ENCODE results near the gene PAX5.

PAX5 gene

DNA sequence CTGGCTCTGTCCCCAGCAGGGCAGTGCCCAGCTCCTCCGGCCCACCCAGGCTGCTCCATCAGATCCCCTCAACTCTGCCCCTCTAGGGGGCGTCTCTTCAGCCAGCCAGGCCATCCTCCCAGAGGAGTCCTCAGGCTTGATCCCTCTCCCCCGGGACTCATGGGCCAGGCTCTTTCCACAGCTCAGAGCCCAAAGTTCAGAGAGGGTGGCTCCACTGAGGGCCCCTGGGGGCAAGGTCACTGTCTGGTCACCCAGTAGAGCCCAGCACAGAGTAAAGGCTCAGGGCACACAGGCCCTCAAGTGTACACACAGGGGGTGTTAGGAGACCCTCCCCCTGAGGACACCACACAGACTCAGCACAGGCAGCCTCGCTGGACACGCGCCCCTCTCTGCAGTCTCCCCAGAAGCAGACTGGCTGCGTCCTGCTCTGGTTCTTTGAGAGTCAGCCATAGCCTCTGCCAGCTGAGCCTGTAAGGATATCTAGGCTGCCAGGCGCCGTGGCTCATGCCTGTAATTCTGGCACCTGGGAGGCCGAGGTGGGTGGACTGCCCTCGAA, 64.8 kb downstream of the PAX5 start:
- H3K27me3 ChIP-seq (ENCODE audit: control insufficient read depth, insufficient read depth, low read length), result no peaks in the 10 kb centered on the region
- H3K9ac ChIP-seq (ENCODE audit: low read length), result no peak overlapping the region
- no peak overlapping the region for H3K27ac ChIP-seq (ENCODE audit: low read depth, low read length)
- H3K4me3 ChIP-seq (ENCODE audit: low read length), result no peak overlapping the region
- H3K36me3 ChIP-seq (ENCODE audit: control insufficient read depth, insufficient read depth, low read length), result no peaks in the 10 kb centered on the region
- no peaks in the 10 kb centered on the region for H3K4me1 ChIP-seq (ENCODE audit: control insufficient read depth, insufficient read depth, low read length)

DNA sequence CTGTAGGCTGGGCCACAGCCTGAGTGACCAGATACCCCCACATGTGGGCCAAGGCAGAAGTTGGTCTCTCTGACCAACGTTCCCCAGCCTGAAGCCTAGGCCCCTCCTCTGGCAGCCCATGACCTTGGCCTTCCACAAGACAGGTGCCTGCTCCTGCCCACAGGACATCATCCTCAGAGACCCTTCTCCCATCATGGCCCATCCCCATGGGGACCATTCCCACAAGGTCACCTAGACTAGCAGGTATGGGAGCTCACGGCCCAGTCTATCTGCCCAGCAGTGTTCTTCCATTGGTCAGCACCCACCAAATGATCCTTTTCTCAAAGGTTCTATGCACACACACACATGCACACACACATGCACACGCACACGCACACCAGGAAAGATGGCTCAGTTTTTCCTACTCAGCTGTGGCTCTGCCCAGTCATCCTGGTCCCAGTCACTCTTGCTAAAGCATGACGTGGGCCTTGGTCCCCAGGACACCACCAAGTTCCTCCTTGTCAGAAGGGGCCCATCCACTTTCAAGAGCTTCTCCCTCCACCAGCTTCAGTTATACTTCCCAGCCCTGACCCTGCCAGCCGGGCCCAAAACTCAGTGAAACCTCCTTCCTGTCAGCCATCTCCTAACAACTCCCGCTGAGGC, 65.4 kb downstream of the PAX5 start:
- Histone ChIP-seq H3K4me1 (ENCODE audit: control insufficient read depth, insufficient read depth, low read length) (no peaks in the 10 kb centered on the region), H3K4me3 (ENCODE audit: low read length) (no peak overlapping the region), H3K36me3 (ENCODE audit: control insufficient read depth, insufficient read depth, low read length) (no peaks in the 10 kb centered on the region), H3K27ac (ENCODE audit: low read depth, low read length) (no peak overlapping the region), H3K9ac (ENCODE audit: low read length) (no peak overlapping the region), H3K27me3 (ENCODE audit: control insufficient read depth, insufficient read depth, low read length) (no peaks in the 10 kb centered on the region)

DNA sequence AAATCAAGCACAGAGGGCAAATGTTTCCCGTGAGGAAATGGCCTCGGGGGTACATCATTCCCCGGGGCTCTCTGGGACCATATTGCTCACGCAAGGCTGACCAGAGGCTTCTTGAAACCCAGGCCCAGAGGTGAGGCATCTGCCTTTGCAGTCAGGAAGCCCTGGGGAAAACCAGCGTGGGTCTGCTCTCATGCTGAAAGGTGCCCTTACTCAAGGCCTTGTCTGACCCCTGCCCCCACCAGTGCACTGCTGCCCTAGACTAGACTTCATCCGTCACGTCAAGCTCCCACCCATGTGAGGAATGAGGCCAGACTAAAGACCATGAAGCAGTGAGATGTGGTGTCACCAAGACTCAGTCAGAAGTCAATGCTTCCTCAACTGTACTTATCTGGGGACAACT, 66.1 kb downstream of the PAX5 start:
- Histone ChIP-seq H3K4me3 (ENCODE audit: low read length) (no peak overlapping the region), H3K27ac (ENCODE audit: low read depth, low read length) (no peak overlapping the region), H3K36me3 (ENCODE audit: control insufficient read depth, insufficient read depth, low read length) (no peaks in the 10 kb centered on the region), H3K4me1 (ENCODE audit: control insufficient read depth, insufficient read depth, low read length) (no peaks in the 10 kb centered on the region), H3K27me3 (ENCODE audit: control insufficient read depth, insufficient read depth, low read length) (no peaks in the 10 kb centered on the region), H3K9ac (ENCODE audit: low read length) (no peak overlapping the region)

- no peaks in the 10 kb centered on the region for H3K36me3 ChIP-seq (ENCODE audit: control insufficient read depth, insufficient read depth, low read length)
- H3K4me1 ChIP-seq (ENCODE audit: control insufficient read depth, insufficient read depth, low read length), result no peaks in the 10 kb centered on the region
- no peak overlapping the region for H3K27ac ChIP-seq (ENCODE audit: low read depth, low read length)
- no peaks in the 10 kb centered on the region for H3K27me3 ChIP-seq (ENCODE audit: control insufficient read depth, insufficient read depth, low read length)
- H3K9ac ChIP-seq (ENCODE audit: low read length), result no peak overlapping the region
- no peak overlapping the region for H3K4me3 ChIP-seq (ENCODE audit: low read length)
Measured at GRCh38 chr9:36966371-36967097, 67.5 kb downstream of the PAX5 start.

DNA sequence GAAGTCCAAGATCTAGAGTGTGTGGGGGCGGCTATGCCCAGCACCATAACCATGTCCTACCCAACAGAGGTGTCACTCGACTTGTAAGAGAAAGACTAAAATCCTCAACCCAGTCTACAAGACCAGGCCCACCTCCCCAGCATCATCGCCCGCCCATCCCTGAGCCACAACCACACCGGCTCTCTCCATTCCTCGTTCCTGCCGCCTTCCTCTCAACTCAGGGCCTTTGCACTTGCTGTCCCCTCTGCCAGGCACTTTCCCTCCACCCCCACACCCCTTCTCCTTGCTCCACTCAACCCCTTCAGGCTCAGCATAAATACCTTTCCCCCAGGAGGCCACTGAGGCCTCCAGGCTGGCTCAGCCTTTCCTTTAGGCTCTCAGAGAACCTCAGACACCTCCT, 69.3 kb downstream of the PAX5 start:
- Histone ChIP-seq H3K27me3 (ENCODE audit: control insufficient read depth, insufficient read depth, low read length) (no peaks in the 10 kb centered on the region), H3K4me3 (ENCODE audit: low read length) (no peak overlapping the region), H3K36me3 (ENCODE audit: control insufficient read depth, insufficient read depth, low read length) (no peaks in the 10 kb centered on the region), H3K9ac (ENCODE audit: low read length) (no peak overlapping the region), H3K27ac (ENCODE audit: low read depth, low read length) (no peak overlapping the region), H3K4me1 (ENCODE audit: control insufficient read depth, insufficient read depth, low read length) (no peaks in the 10 kb centered on the region)

GRCh38 chr9:36963346-36963745, 70.7 kb downstream of the PAX5 start:
- Histone ChIP-seq H3K36me3 (ENCODE audit: control insufficient read depth, insufficient read depth, low read length) (no peaks in the 10 kb centered on the region), H3K4me1 (ENCODE audit: control insufficient read depth, insufficient read depth, low read length) (no peaks in the 10 kb centered on the region), H3K27me3 (ENCODE audit: control insufficient read depth, insufficient read depth, low read length) (no peaks in the 10 kb centered on the region), H3K4me3 (ENCODE audit: low read length) (no peak overlapping the region), H3K9ac (ENCODE audit: low read length) (no peak overlapping the region), H3K27ac (ENCODE audit: low read depth, low read length) (no peak overlapping the region)

DNA sequence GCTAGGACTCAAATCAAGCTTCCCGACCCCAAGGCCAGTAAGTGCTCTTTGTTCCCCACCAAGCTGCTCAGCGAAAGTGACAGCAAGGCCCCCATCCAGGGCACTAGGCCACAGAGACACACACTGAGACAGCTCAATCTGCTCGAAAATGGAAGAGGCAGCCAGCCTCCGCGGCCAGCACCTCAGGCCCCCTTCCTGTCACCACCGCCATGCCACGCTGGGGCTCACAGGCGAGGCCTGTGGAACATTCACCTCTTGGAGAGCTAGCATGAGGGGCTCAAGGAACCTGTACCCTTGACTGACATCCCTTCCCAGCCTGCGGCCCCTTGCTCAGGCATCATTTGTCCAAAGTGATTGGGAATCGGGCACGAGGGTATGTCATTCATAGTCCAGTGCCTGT, 71.4 kb downstream of the PAX5 start:
- Histone ChIP-seq H3K4me1 (ENCODE audit: control insufficient read depth, insufficient read depth, low read length) (no peaks in the 10 kb centered on the region), H3K4me3 (ENCODE audit: low read length) (no peak overlapping the region), H3K27ac (ENCODE audit: low read depth, low read length) (no peak overlapping the region), H3K9ac (ENCODE audit: low read length) (no peak overlapping the region), H3K27me3 (ENCODE audit: control insufficient read depth, insufficient read depth, low read length) (no peaks in the 10 kb centered on the region), H3K36me3 (ENCODE audit: control insufficient read depth, insufficient read depth, low read length) (no peaks in the 10 kb centered on the region)

GRCh38 chr9:36961561-36962325, 72.3 kb downstream of the PAX5 start:
- H3K4me1 ChIP-seq (ENCODE audit: control insufficient read depth, insufficient read depth, low read length), result no peaks in the 10 kb centered on the region
- no peak overlapping the region for H3K27ac ChIP-seq (ENCODE audit: low read depth, low read length)
- H3K9ac ChIP-seq (ENCODE audit: low read length), result no peak overlapping the region
- no peaks in the 10 kb centered on the region for H3K36me3 ChIP-seq (ENCODE audit: control insufficient read depth, insufficient read depth, low read length)
- peak overlapping the region; percentile 35 for H3K4me3 ChIP-seq (ENCODE audit: low read length)
- no peaks in the 10 kb centered on the region for H3K27me3 ChIP-seq (ENCODE audit: control insufficient read depth, insufficient read depth, low read length)

- Histone ChIP-seq H3K27ac (ENCODE audit: low read depth, low read length) (no peak overlapping the region), H3K4me3 (ENCODE audit: low read length) (no peak overlapping the region), H3K27me3 (ENCODE audit: control insufficient read depth, insufficient read depth, low read length) (no peaks in the 10 kb centered on the region), H3K4me1 (ENCODE audit: control insufficient read depth, insufficient read depth, low read length) (no peaks in the 10 kb centered on the region), H3K36me3 (ENCODE audit: control insufficient read depth, insufficient read depth, low read length) (no peaks in the 10 kb centered on the region), H3K9ac (ENCODE audit: low read length) (no peak overlapping the region)
Measured at GRCh38 chr9:36961051-36961450, 73.0 kb downstream of the PAX5 start.

DNA sequence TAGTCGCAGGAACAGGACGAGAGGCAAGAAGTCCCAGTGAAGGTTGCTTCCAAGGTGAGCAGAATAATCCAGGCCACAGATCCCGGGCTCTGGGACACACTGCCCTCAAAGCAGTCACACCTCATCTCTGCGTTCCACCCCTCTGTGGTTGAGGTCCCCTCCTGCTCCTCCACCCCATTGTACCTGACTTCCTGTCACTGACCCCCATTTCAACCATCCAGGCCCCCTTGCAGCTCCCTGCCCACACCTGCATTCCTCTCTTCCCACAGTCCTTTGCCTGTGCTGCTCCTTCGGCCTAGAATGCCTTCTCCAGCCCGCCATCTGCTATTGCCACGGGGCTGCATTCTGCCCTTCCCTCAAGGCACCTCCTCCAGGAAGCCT, 73.5 kb downstream of the PAX5 start:
- Histone ChIP-seq H3K9ac (ENCODE audit: low read length) (no peak overlapping the region), H3K27ac (ENCODE audit: low read depth, low read length) (no peak overlapping the region), H3K36me3 (ENCODE audit: control insufficient read depth, insufficient read depth, low read length) (no peaks in the 10 kb centered on the region), H3K4me1 (ENCODE audit: control insufficient read depth, insufficient read depth, low read length) (no peaks in the 10 kb centered on the region), H3K27me3 (ENCODE audit: control insufficient read depth, insufficient read depth, low read length) (no peaks in the 10 kb centered on the region), H3K4me3 (ENCODE audit: low read length) (no peak overlapping the region)

DNA sequence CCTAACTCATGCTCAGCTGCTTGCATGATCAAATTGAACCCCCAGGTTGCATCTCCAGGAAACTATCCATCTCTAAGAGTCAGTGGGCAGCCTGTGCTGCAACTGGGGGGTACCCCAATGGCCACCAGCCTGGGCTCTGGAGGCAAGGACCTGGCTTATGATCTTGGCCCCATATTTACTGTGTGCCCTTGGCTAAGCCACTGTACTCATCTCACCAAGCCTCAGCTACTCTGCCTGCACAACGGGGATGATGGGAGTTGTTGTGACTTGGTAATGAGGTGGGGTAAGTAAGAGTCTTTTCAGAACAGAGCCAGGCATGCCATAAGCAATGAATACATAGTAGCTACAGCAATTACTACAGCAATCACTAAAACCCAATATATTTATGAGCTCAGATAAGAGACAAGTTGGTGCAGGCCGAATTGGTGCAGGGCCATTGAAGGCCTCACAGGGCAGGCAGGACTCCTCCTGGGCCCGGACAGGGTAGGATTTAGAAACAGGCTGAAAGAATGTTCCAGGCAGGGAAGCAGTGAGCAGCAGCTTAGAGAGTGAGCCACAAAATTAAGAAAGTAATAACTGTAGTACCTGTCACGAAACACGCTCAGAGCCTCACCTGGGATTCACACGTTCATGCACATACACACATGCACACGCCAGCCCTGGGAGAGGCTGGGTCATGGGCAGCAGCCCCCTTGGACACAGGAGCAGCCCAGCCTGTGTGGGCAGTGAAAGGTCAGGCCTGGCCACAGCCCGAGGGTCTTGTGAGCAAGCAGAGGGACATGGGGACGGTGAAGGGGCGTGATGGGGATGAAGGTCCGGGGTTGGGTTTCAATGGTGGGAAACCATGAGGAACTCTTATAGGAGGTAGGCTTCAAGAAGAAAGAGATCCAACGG, 74.1 kb downstream of the PAX5 start:
- Histone ChIP-seq H3K27me3 (ENCODE audit: control insufficient read depth, insufficient read depth, low read length) (no peaks in the 10 kb centered on the region), H3K4me1 (ENCODE audit: control insufficient read depth, insufficient read depth, low read length) (no peaks in the 10 kb centered on the region), H3K27ac (ENCODE audit: low read depth, low read length) (no peak overlapping the region), H3K36me3 (ENCODE audit: control insufficient read depth, insufficient read depth, low read length) (no peaks in the 10 kb centered on the region), H3K4me3 (ENCODE audit: low read length) (no peak overlapping the region), H3K9ac (ENCODE audit: low read length) (no peak overlapping the region)

- no peak overlapping the region for H3K4me3 ChIP-seq (ENCODE audit: low read length)
- H3K27ac ChIP-seq (ENCODE audit: low read depth, low read length), result no peak overlapping the region
- H3K36me3 ChIP-seq (ENCODE audit: control insufficient read depth, insufficient read depth, low read length), result no peaks in the 10 kb centered on the region
- H3K9ac ChIP-seq (ENCODE audit: low read length), result no peak overlapping the region
- no peaks in the 10 kb centered on the region for H3K4me1 ChIP-seq (ENCODE audit: control insufficient read depth, insufficient read depth, low read length)
- H3K27me3 ChIP-seq (ENCODE audit: control insufficient read depth, insufficient read depth, low read length), result no peaks in the 10 kb centered on the region
Measured at GRCh38 chr9:36956908-36957307, 77.2 kb downstream of the PAX5 start.

All from rectal smooth muscle tissue (tissue), 1 donor.